Measurements from ENCODE around the gene FAM168A.

DNA sequence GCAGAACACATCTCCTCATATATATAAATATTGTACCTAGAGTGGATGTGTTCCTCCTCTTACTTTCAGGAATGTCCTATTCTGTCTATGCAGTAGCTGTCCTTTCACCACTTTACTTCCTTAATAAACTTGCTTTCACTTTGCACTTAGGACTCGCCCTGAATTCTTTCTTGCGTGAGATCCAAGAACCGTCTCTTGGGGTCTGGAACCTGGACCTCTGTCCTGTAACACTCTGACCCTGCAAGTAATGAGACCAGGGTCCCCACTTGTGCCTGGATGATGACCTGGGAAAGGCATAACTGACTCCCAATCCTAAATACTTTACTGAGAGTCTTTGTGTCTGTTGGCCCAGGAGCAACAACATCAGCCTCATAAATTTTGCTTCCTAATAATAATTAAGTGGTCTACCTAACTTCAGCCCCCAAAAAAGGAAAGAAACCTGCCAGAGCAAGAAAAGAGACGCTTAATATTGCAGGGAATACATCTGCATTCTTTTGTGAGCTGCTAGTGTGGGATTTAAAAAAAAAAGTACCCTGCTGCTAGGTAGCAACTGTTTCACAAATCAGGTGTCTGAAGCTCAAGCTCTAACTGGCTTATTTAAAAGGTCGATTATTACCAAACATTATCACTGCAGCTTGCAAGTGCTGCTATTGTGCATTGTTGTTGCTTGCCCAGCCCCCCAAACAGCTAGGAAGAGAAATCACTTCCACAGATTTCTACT is 69.3 kb downstream of the FAM168A start:
- TF ChIP-seq CTCF (IDR thresholded peaks at IDR 0.05) (no peak), EZH2phosphoT487 (IDR thresholded peaks at IDR 0.05) (no peak), EZH2 (IDR thresholded peaks at IDR 0.05) (no peak)
